H9 (cell line): Measurements from ENCODE around the gene CLDN22. TPM values are rescaled to one million over a fixed set of nuclear protein-coding genes. Genes with fewer than 3 reads are reported as not detected.

Experiments used
- DNase-seq: peaks from one replicate; pipeline ENCODE4 v3.0.0-alpha.2; 2017
- H2AFZ ChIP-seq: one replicate; pipeline ENCODE4 v1.6.1; 2013; ENCODE audit warnings: mild to moderate bottlenecking, low read length, control low read depth, moderate library complexity
- H2AK5ac ChIP-seq: 2 replicates; pipeline ENCODE4 v1.6.1; 2013; ENCODE audit warnings: low read length, control low read depth, mixed read lengths; ENCODE audit not compliant: insufficient read length
- H2BK120ac ChIP-seq: one replicate; pipeline ENCODE4 v1.6.1; 2013; ENCODE audit warnings: low read depth, mild to moderate bottlenecking, low read length, control low read depth, inconsistent platforms; ENCODE audit not compliant: poor library complexity, severe bottlenecking
- H2BK12ac ChIP-seq: 2 replicates; pipeline ENCODE4 v1.6.1; 2013; ENCODE audit warnings: low read length, control low read depth, mixed read lengths, low read depth; ENCODE audit not compliant: insufficient read length
- H2BK15ac ChIP-seq: 2 replicates; pipeline ENCODE4 v1.6.1; 2013; ENCODE audit warnings: low read depth, low read length, control low read depth
- H2BK20ac ChIP-seq: one replicate; pipeline ENCODE4 v1.6.1; 2013; ENCODE audit warnings: low read depth, mild to moderate bottlenecking, low read length, control low read depth, inconsistent platforms; ENCODE audit not compliant: poor library complexity, severe bottlenecking
- H2BK5ac ChIP-seq: 2 replicates; pipeline ENCODE4 v1.6.1; 2013; ENCODE audit warnings: low read length, control low read depth, mixed read lengths; ENCODE audit not compliant: insufficient read length
- H3K14ac ChIP-seq: 2 replicates; pipeline ENCODE4 v1.6.1; 2013; ENCODE audit warnings: low read length, control low read depth; ENCODE audit not compliant: insufficient read depth
- H3K18ac ChIP-seq: 2 replicates; pipeline ENCODE4 v1.6.1; 2013; ENCODE audit warnings: low read depth, mild to moderate bottlenecking, mixed read lengths, low read length, control low read depth; ENCODE audit not compliant: insufficient read length
- H3K23ac ChIP-seq: 2 replicates; pipeline ENCODE4 v1.6.1; 2013; ENCODE audit warnings: low read length, control low read depth, mixed read lengths, low read depth; ENCODE audit not compliant: insufficient read length
- H3K23me2 ChIP-seq: 2 replicates; pipeline ENCODE4 v1.6.1; 2013; ENCODE audit warnings: low read depth, mild to moderate bottlenecking, mixed read lengths, low read length, control low read depth; ENCODE audit not compliant: insufficient read length, poor library complexity, severe bottlenecking
- H3K27ac ChIP-seq: 2 replicates; pipeline ENCODE4 v1.5.1; 2013; ENCODE audit warnings: low read length, control low read depth, mixed read lengths, low read depth; ENCODE audit not compliant: insufficient read length
- H3K27me3 ChIP-seq: 2 replicates; pipeline ENCODE4 v1.6.1; 2013; ENCODE audit warnings: low read length, control low read depth, inconsistent platforms; ENCODE audit not compliant: insufficient read depth
- H3K4ac ChIP-seq: 2 replicates; pipeline ENCODE4 v1.6.1; 2013; ENCODE audit warnings: low read depth, mild to moderate bottlenecking, control low read depth, inconsistent platforms, low read length, moderate library complexity
- H3K4me1 ChIP-seq: 2 replicates; pipeline ENCODE4 v1.6.1; 2013; ENCODE audit warnings: low read length, control low read depth, inconsistent platforms; ENCODE audit not compliant: insufficient read depth
- H3K4me2 ChIP-seq: 2 replicates; pipeline ENCODE4 v1.6.1; 2013; ENCODE audit warnings: low read length, control low read depth, mixed read lengths; ENCODE audit not compliant: insufficient read length, insufficient read depth
- H3K56ac ChIP-seq: 2 replicates; pipeline ENCODE4 v1.6.1; 2013; ENCODE audit warnings: low read depth, mild to moderate bottlenecking, mixed read lengths, low read length, control low read depth; ENCODE audit not compliant: insufficient read length
- H3K79me1 ChIP-seq: 2 replicates; pipeline ENCODE4 v1.6.1; 2013; ENCODE audit warnings: low read depth, mild to moderate bottlenecking, moderate library complexity, low read length, control low read depth, inconsistent platforms; ENCODE audit not compliant: insufficient read depth, poor library complexity, severe bottlenecking
- H3K79me2 ChIP-seq: 2 replicates; pipeline ENCODE4 v1.6.1; 2013; ENCODE audit warnings: low read length, control low read depth, inconsistent platforms; ENCODE audit not compliant: insufficient read depth
- H3K9ac ChIP-seq: 2 replicates; pipeline ENCODE4 v1.6.1; 2013; ENCODE audit warnings: low read length, control low read depth, mixed read lengths; ENCODE audit not compliant: insufficient read length; ENCODE audit errors: extremely low read depth
- H3K9me3 ChIP-seq: one replicate; pipeline ENCODE4 v1.6.1; 2013; ENCODE audit warnings: low read depth, low read length, inconsistent platforms; ENCODE audit not compliant: control insufficient read depth
- H3T11ph ChIP-seq: one replicate; pipeline ENCODE4 v1.6.1; 2013; ENCODE audit warnings: mild to moderate bottlenecking, low read length, control low read depth, inconsistent platforms
- H4K20me1 ChIP-seq: one replicate; pipeline ENCODE4 v1.6.1; 2013; ENCODE audit not compliant: control insufficient read depth, insufficient read length, insufficient read depth
- H4K5ac ChIP-seq: 2 replicates; pipeline ENCODE4 v1.6.1; 2013; ENCODE audit warnings: low read depth, mild to moderate bottlenecking, mixed read lengths, low read length, control low read depth; ENCODE audit not compliant: insufficient read length
- H4K8ac ChIP-seq: replicated peaks from 2 replicates; pipeline ENCODE4 v1.6.1; 2013; ENCODE audit warnings: low read length, control low read depth, mixed read lengths, low read depth; ENCODE audit not compliant: insufficient read length
- H4K91ac ChIP-seq: 2 replicates; pipeline ENCODE4 v1.6.1; 2013; ENCODE audit warnings: low read depth, mild to moderate bottlenecking, moderate library complexity, mixed read lengths, low read length, control low read depth; ENCODE audit not compliant: insufficient read length
- H3K27ac Mint-ChIP-seq, 3 experiments: 2 replicates in 2 of 3; 3 replicates in 1 of 3; pipeline ENCODE4 v1.8.0; 2020 to 2021; ENCODE audit warnings: mixed read lengths in 3 of 3, mild to moderate bottlenecking in 1 of 3, moderate library complexity in 1 of 3
- H3K27me3 Mint-ChIP-seq: 2 replicates; pipeline ENCODE4 v1.8.0; 2021; ENCODE audit warnings: low read depth, mild to moderate bottlenecking, moderate library complexity, mixed read lengths
- H3K36me3 Mint-ChIP-seq, 3 experiments: 2 replicates in 2 of 3; 3 replicates in 1 of 3; pipeline ENCODE4 v1.8.0; 2020 to 2021; ENCODE audit warnings: low read depth in 3 of 3, mixed read lengths in 3 of 3; ENCODE audit not compliant: insufficient read depth in 1 of 3
- H3K4me1 Mint-ChIP-seq, 2 experiments: 2 replicates each; pipeline ENCODE4 v1.8.0; 2020; ENCODE audit warnings: mixed read lengths in 2 of 2
- H3K4me3 Mint-ChIP-seq, 2 experiments: 2 replicates in 1 of 2; 3 replicates in 1 of 2; pipeline ENCODE4 v1.8.0; 2020 to 2021; ENCODE audit warnings: mild to moderate bottlenecking in 2 of 2, mixed read lengths in 2 of 2, moderate library complexity in 1 of 2
- H3K9me3 Mint-ChIP-seq, 2 experiments: 2 replicates in 1 of 2; 3 replicates in 1 of 2; pipeline ENCODE4 v1.8.0; 2020; ENCODE audit warnings: mild to moderate bottlenecking in 2 of 2, mixed read lengths in 2 of 2, moderate library complexity in 1 of 2
- CTCF ChIP-seq: fragments of 200-600 bp; sonication (generic); conservative IDR thresholded peaks from 3 replicates; pipeline ENCODE4 v1.8.0; 2021; ENCODE audit warnings: antibody characterized with exemption, mild to moderate bottlenecking
- whole genome bisulfite sequencing: extraction: QIAGEN DNeasy Blood & Tissue Kit; methylation state at CpG from one replicate; pipeline ENCODE4 v1.1.7; 2013; ENCODE audit warnings: missing lambda C conversion rate, low lambda C conversion rate, mixed read lengths; ENCODE audit not compliant: insufficient read length; ENCODE audit errors: extremely low coverage; 5-methylcytosine and 5-hydroxymethylcytosine counted together
- total RNA-seq: library from RNA; stranded (reverse); gene quantifications from 2 replicates; pipeline ENCODE4 v1.2.1, GENCODE V29; 2021

Gene CLDN22
- total RNA-seq, 1 experiment from 2014 or later, result not detected

GRCh38 chr4:183335369-183335940 is 15.4 kb upstream of the CLDN22 start:
- Histone ChIP-seq H4K91ac (no peak overlapping the region), H2BK120ac (no peak overlapping the region), H3K23ac (no peak overlapping the region), H3K56ac (no peak overlapping the region), H3K4me1 (no peaks in the 10 kb centered on the region), H2BK20ac (no peak overlapping the region), H2AFZ (no peak overlapping the region), H2BK15ac (no peak overlapping the region), H2BK12ac (no peak overlapping the region), H4K5ac (no peak overlapping the region), H3K9ac (no peak overlapping the region), H3K4me2 (no peak overlapping the region), H3K79me1 (no peaks in the 10 kb centered on the region), H3K79me2 (no peaks in the 10 kb centered on the region), H4K20me1 (no peaks in the 10 kb centered on the region), H2AK5ac (no peak overlapping the region), H3T11ph (no peak overlapping the region), H3K18ac (no peak overlapping the region), H3K27ac (no peak overlapping the region), H3K4ac (no peak overlapping the region), H3K27me3 (no peaks in the 10 kb centered on the region), H4K8ac (no peak overlapping the region), H3K9me3 (no peaks in the 10 kb centered on the region), H3K14ac (no peak overlapping the region), H3K23me2 (no peaks in the 10 kb centered on the region), H2BK5ac (no peak overlapping the region)
- DNase-seq, result no peak
- Mint-ChIP-seq H3K27me3 (peaks cover 3% of the 10 kb centered on the region), H3K27ac (no peak overlapping the region), H3K4me1 (peaks cover 0 to 4% of the 10 kb centered on the region in 2 experiments; a peak in 1 of 4 replicates), H3K36me3 (no peaks in the 10 kb centered on the region; a peak in 1 of 7 replicates), H3K4me3 (no peak overlapping the region), H3K9me3 (no peaks in the 10 kb centered on the region; a peak in 1 of 5 replicates)
- WGBS, result no CpG with 5 or more reads among the region's 3 CpGs
- no peak for TF ChIP-seq CTCF
